Body of pancreas (tissue), 4 donors: ENCODE results near the gene IL20RA.

ENCODE experiments used
- CTCF ChIP-seq, 7 experiments: fragments of 450-650 bp in 4 of 7; fragments of 200-600 bp in 3 of 7; sonication (generic) in 3 of 7; IDR thresholded peaks; one replicate each; pipeline ENCODE4 v1.5.1; 2016 to 2019; ENCODE audit warnings: antibody characterized with exemption in 7 of 7
- POLR2A ChIP-seq, 3 donors: fragments of 450-650 bp; IDR thresholded peaks; one replicate each; pipeline ENCODE4 v1.6.1; 2016; ENCODE audit warnings: antibody characterized with exemption in 3 of 3, mild to moderate bottlenecking in 2 of 3

GRCh38 chr6:136979206-136979605, 65.6 kb downstream of the IL20RA start:
- TF ChIP-seq POLR2A (IDR thresholded peaks at IDR 0.05) (no peak), CTCF (IDR thresholded peaks at IDR 0.05) (no peak)
